Bronchial epithelial cell (primary cell): Measurements from ENCODE around the gene JTB. TPM values are rescaled to one million over a fixed set of nuclear protein-coding genes. Genes with fewer than 3 reads are reported as not detected.

Source experiments
- DNase-seq: peaks from one replicate; pipeline ENCODE4 v3.0.0-alpha.2; 2010; ENCODE audit warnings: low read depth
- FAIRE-seq: peaks from 2 replicates; lab custom pipeline; 2011; peaks lifted over from hg19 to GRCh38; lab: Jason Lieb, UNC
- H3K27me3 ChIP-seq: 2 replicates; pipeline ENCODE4 v1.5.1; 2011; ENCODE audit warnings: low read length; ENCODE audit not compliant: control insufficient read depth, insufficient read depth
- H3K36me3 ChIP-seq: 2 replicates; pipeline ENCODE4 v1.5.1; 2011; ENCODE audit warnings: low read length; ENCODE audit not compliant: control insufficient read depth, insufficient read depth
- H3K4me3 ChIP-seq: 2 replicates; pipeline ENCODE4 v1.5.1; 2011; ENCODE audit warnings: mild to moderate bottlenecking, low read depth, low read length, control low read depth
- CTCF ChIP-seq: IDR thresholded peaks from 2 replicates; pipeline ENCODE4 v1.5.1; 2011; ENCODE audit warnings: mild to moderate bottlenecking, moderate library complexity, low read length, control low read depth, inconsistent platforms; ENCODE audit not compliant: insufficient read depth, severe bottlenecking
- total RNA-seq: library from RNA; depleted of rRNA; stranded (reverse); fragments of >200 nt; gene quantifications from 2 replicates; pipeline ENCODE4 v1.2.1, GENCODE V29; 2014

The JTB gene
- total RNA-seq, 1 donor from 2014 or later: 183 TPM

GRCh38 chr1:153946622-153947241, 30.7 kb downstream of the JTB start, which contains the start of gene DENND4B:
Gene DENND4B, minus strand, starts transcription at chr1:153946718. Its CDS starts 2,344 bp downstream, at chr1:153944374.
- peak; percentile 93 for TF ChIP-seq CTCF
- Histone ChIP-seq H3K36me3 (peaks cover 26% of the 10 kb centered on the region), H3K4me3 (peak within 1 kb of the TSS; percentile 75), H3K27me3 (no peaks in the 10 kb centered on the region)
- DNase-seq (peak; percentile 44), FAIRE-seq (no peak)

- FAIRE-seq (no peak), DNase-seq (peak; percentile 41)
- TF ChIP-seq CTCF: no peak
- Histone ChIP-seq H3K4me3 (peak overlapping the region; percentile 75), H3K36me3 (peaks cover 21% of the 10 kb centered on the region), H3K27me3 (no peaks in the 10 kb centered on the region)
Observed at GRCh38 chr1:153945795-153946621, 31.5 kb downstream of the JTB start.

GRCh38 chr1:153945131-153945794, 32.2 kb downstream of the JTB start:
- TF ChIP-seq CTCF: no peak
- DNase-seq: peak; percentile 24
- H3K36me3 ChIP-seq: peaks cover 26% of the 10 kb centered on the region

GRCh38 chr1:153944827-153945117, 32.7 kb downstream of the JTB start:
- Histone ChIP-seq H3K27me3 (no peaks in the 10 kb centered on the region), H3K4me3 (no peak overlapping the region), H3K36me3 (peaks cover 27% of the 10 kb centered on the region)
- no peak for FAIRE-seq
- DNase-seq: no peak
- no peak for TF ChIP-seq CTCF

More at GRCh38 chr1:153945131-153945794, 32.2 kb downstream of the JTB start:
- peak; percentile 7 for FAIRE-seq
- H3K4me3 ChIP-seq: peak overlapping the region; percentile 75
- no peaks in the 10 kb centered on the region for H3K27me3 ChIP-seq

- H3K4me3 ChIP-seq: no peak overlapping the region
- no peaks in the 10 kb centered on the region for H3K27me3 ChIP-seq
- H3K36me3 ChIP-seq: peaks cover 29% of the 10 kb centered on the region
- peak; percentile 18 for FAIRE-seq
- no peak for TF ChIP-seq CTCF
- no peak for DNase-seq
Observed at GRCh38 chr1:153944005-153944826, 33.3 kb downstream of the JTB start.
